GM23338 (cell line): ENCODE measurements around the gene DAAM2. TPM values are rescaled to one million over a fixed set of nuclear protein-coding genes. Genes with fewer than 3 reads are reported as not detected.

Experiments used
- ATAC-seq: fragments of 200-7000 bp; cut with Tn5 transposase; 3 replicates; pipeline ENCODE4 v1.9.1; 2020
- DNase-seq: peaks from one replicate; pipeline ENCODE4 v3.0.0-alpha.2; 2015; ENCODE audit warnings: low spot score
- H2AFZ ChIP-seq: fragments of 200-600 bp; sonication (generic); 2 replicates; pipeline ENCODE4 v1.8.0; 2016; ENCODE audit warnings: antibody characterized with exemption, mild to moderate bottlenecking, moderate library complexity
- H3F3A ChIP-seq: fragments of 200-600 bp; sonication (generic); replicated peaks from 2 replicates; pipeline ENCODE4 v1.8.0; 2017; ENCODE audit warnings: antibody characterized with exemption, mixed run types, low read depth
- H3K27ac ChIP-seq: fragments of 200-600 bp; sonication (generic); 2 replicates; pipeline ENCODE4 v1.6.1; 2016; ENCODE audit warnings: low read depth
- H3K27me3 ChIP-seq: fragments of 200-600 bp; sonication (generic); 2 replicates; pipeline ENCODE4 v1.8.0; 2016; ENCODE audit warnings: mild to moderate bottlenecking, mixed run types, moderate library complexity; ENCODE audit not compliant: insufficient read depth
- H3K36me3 ChIP-seq: fragments of 200-600 bp; sonication (generic); 2 replicates; pipeline ENCODE4 v1.8.0; 2016; ENCODE audit warnings: mild to moderate bottlenecking; ENCODE audit not compliant: insufficient read depth
- H3K4me1 ChIP-seq: fragments of 200-600 bp; sonication (generic); 2 replicates; pipeline ENCODE4 v1.8.0; 2016; ENCODE audit warnings: mild to moderate bottlenecking, moderate library complexity; ENCODE audit not compliant: insufficient read depth
- H3K4me2 ChIP-seq: fragments of 200-600 bp; sonication (generic); 2 replicates; pipeline ENCODE4 v1.7.1; 2017; ENCODE audit warnings: mixed run types
- H3K4me3 ChIP-seq: fragments of 200-600 bp; sonication (generic); 2 replicates; pipeline ENCODE4 v1.6.1; 2016; ENCODE audit warnings: mixed run types
- H3K79me2 ChIP-seq: fragments of 200-600 bp; sonication (generic); replicated peaks from 2 replicates; pipeline ENCODE4 v1.8.0; 2017; ENCODE audit warnings: mild to moderate bottlenecking; ENCODE audit not compliant: insufficient read depth
- H3K9me2 ChIP-seq: fragments of 200-600 bp; sonication (generic); 2 replicates; pipeline ENCODE4 v1.8.0; 2017; ENCODE audit not compliant: insufficient read depth
- H4K20me1 ChIP-seq: fragments of 200-600 bp; sonication (generic); replicated peaks from 2 replicates; pipeline ENCODE4 v1.8.0; 2017; ENCODE audit warnings: mild to moderate bottlenecking; ENCODE audit not compliant: insufficient read depth
- H3K27ac Mint-ChIP-seq: 2 replicates; pipeline ENCODE4 v1.8.0; 2020; ENCODE audit warnings: inconsistent platforms, mild to moderate bottlenecking, moderate library complexity, mixed read lengths
- H3K27me3 Mint-ChIP-seq: 3 replicates; pipeline ENCODE4 v1.8.0; 2022; ENCODE audit warnings: low read depth, mild to moderate bottlenecking, moderate library complexity, mixed read lengths, inconsistent platforms; ENCODE audit not compliant: insufficient read depth, poor library complexity
- H3K36me3 Mint-ChIP-seq: 3 replicates; pipeline ENCODE4 v1.8.0; 2021; ENCODE audit warnings: low read depth, mild to moderate bottlenecking, inconsistent platforms, moderate library complexity, mixed read lengths
- H3K4me1 Mint-ChIP-seq: 3 replicates; pipeline ENCODE4 v1.8.0; 2020; ENCODE audit warnings: mild to moderate bottlenecking, inconsistent platforms, mixed read lengths
- H3K4me3 Mint-ChIP-seq: 3 replicates; pipeline ENCODE4 v1.8.0; 2021; ENCODE audit warnings: moderate library complexity, mild to moderate bottlenecking, inconsistent platforms, mixed read lengths
- H3K9me3 Mint-ChIP-seq: 3 replicates; pipeline ENCODE4 v1.8.0; 2020; ENCODE audit warnings: moderate library complexity, mild to moderate bottlenecking, inconsistent platforms, mixed read lengths
- CTCF ChIP-seq, 2 experiments: fragments of 200-600 bp in 1 of 2; sonication (generic) in 1 of 2; conservative IDR thresholded peaks; 2 replicates each; pipeline versions ENCODE4 v1.5.1 to v1.6.1; 2016 to 2017; ENCODE audit warnings: antibody characterized with exemption in 2 of 2, low read depth in 2 of 2, mild to moderate bottlenecking in 2 of 2, moderate library complexity in 1 of 2
- EZH2 ChIP-seq: fragments of 200-600 bp; sonication (generic); IDR thresholded peaks from one replicate; pipeline ENCODE4 v1.8.0; 2017; ENCODE audit warnings: antibody characterized with exemption, mild to moderate bottlenecking, low read depth; ENCODE audit not compliant: unreplicated experiment
- REST ChIP-seq: IDR thresholded peaks from one replicate; pipeline ENCODE4 v1.6.1; 2018; ENCODE audit warnings: antibody characterized with exemption; ENCODE audit not compliant: unreplicated experiment
- STAT1 ChIP-seq: IDR thresholded peaks from one replicate; pipeline ENCODE4 v1.6.1; 2016; ENCODE audit warnings: antibody characterized with exemption; ENCODE audit not compliant: unreplicated experiment
- polyA plus RNA-seq: library from polyadenylated mRNA; unstranded; fragments of >200 nt; fragmentation: Nextera tagmentation; extraction: Ambion mirVana; gene quantifications from 2 replicates; pipeline ENCODE4 v1.2.1, GENCODE V29; 2016
- total RNA-seq: library from RNA; depleted of rRNA; stranded (reverse); fragments of >200 nt; shearing (Covaris generic); gene quantifications from 2 replicates; pipeline ENCODE4 v1.2.3, GENCODE V29; 2014

The DAAM2 gene
- total and polyA plus RNA-seq, 2 experiments from 2014 or later = 1.4 to 4.9 TPM

- H3K9me3 Mint-ChIP-seq = no peaks in the 10 kb centered on the region
- no peak overlapping the region for H2AFZ ChIP-seq
- H3K36me3 Mint-ChIP-seq = no peaks in the 10 kb centered on the region
- no peaks in the 10 kb centered on the region for H3K9me2 ChIP-seq
- H3K4me3 ChIP-seq = no peak overlapping the region
- no peaks in the 10 kb centered on the region for H3K4me1 Mint-ChIP-seq
- H3K27ac ChIP-seq = no peak overlapping the region
- no peak overlapping the region for H3K4me3 Mint-ChIP-seq
- no peak for TF ChIP-seq CTCF (conservative IDR thresholded peaks at IDR 0.05; ENCODE audit: low read depth in 2 of 2)
- no peak for TF ChIP-seq REST
- H4K20me1 ChIP-seq = no peaks in the 10 kb centered on the region
- no peaks in the 10 kb centered on the region for H3K79me2 ChIP-seq
- H3F3A ChIP-seq = no peaks in the 10 kb centered on the region
- DNase-seq (no peak), ATAC-seq (no peak; the same call in 2 of the 3 replicates)
- H3K27ac Mint-ChIP-seq = no peak overlapping the region
- no peaks in the 10 kb centered on the region for H3K27me3 ChIP-seq
- no peak overlapping the region for H3K4me2 ChIP-seq
- H3K27me3 Mint-ChIP-seq = peaks cover 2% of the 10 kb centered on the region
- no peaks in the 10 kb centered on the region for H3K36me3 ChIP-seq
- no peaks in the 10 kb centered on the region for H3K4me1 ChIP-seq
These were observed 95.7 kb downstream of the DAAM2 start for GRCh38 chr6:39887692-39888450.

GRCh38 chr6:39889229-39889628, 97.1 kb downstream of the DAAM2 start:
- Histone ChIP-seq H3K27ac (no peak overlapping the region), H3K9me2 (no peaks in the 10 kb centered on the region), H3K27me3 (no peaks in the 10 kb centered on the region), H3K4me2 (no peak overlapping the region), H3K4me3 (no peak overlapping the region), H3F3A (no peaks in the 10 kb centered on the region), H3K4me1 (no peaks in the 10 kb centered on the region), H3K79me2 (no peaks in the 10 kb centered on the region), H3K36me3 (no peaks in the 10 kb centered on the region), H4K20me1 (no peaks in the 10 kb centered on the region), H2AFZ (no peak overlapping the region)
- no peak overlapping the region for H3K27ac Mint-ChIP-seq
- no peaks in the 10 kb centered on the region for H3K4me1 Mint-ChIP-seq
- ATAC-seq (no peak), DNase-seq (no peak)
- no peaks in the 10 kb centered on the region for H3K9me3 Mint-ChIP-seq
- H3K36me3 Mint-ChIP-seq = no peaks in the 10 kb centered on the region
- no peak overlapping the region for H3K4me3 Mint-ChIP-seq
- peaks cover 2% of the 10 kb centered on the region for H3K27me3 Mint-ChIP-seq
- TF ChIP-seq EZH2 (no peak), STAT1 (no peak)
